HG03442 (cell line): ENCODE measurements around the gene BBOF1.
"Not testable (repeated sequence)": the region's sequence is repeated elsewhere in the genome, so short reads cannot be mapped to it uniquely, and the experiment has no call there.

Experiments
- ATAC-seq: cut with Tn5 transposase; IDR thresholded peaks from one replicate; pipeline ENCODE4 v1.9.1; 2021; ENCODE audit warnings: mild to moderate bottlenecking, moderate library complexity; ENCODE audit not compliant: unreplicated experiment

Gene BBOF1, protein sequence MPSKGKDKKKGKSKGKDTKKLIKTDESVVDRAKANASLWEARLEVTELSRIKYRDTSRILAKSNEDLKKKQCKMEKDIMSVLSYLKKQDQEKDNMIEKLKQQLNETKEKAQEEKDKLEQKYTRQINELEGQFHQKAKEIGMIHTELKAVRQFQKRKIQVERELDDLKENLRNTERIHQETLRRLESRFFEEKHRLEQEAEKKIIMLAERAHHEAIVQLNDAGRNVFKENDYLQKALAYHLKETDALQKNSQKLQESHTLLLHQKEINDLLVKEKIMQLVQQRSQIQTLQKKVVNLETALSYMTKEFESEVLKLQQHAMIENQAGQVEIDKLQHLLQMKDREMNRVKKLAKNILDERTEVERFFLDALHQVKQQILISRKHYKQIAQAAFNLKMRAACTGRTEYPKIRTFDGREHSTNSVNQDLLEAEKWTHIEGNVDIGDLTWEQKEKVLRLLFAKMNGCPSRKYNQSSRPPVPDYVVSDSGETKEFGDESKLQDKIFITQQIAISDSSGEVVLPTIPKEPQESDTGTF

DNA sequence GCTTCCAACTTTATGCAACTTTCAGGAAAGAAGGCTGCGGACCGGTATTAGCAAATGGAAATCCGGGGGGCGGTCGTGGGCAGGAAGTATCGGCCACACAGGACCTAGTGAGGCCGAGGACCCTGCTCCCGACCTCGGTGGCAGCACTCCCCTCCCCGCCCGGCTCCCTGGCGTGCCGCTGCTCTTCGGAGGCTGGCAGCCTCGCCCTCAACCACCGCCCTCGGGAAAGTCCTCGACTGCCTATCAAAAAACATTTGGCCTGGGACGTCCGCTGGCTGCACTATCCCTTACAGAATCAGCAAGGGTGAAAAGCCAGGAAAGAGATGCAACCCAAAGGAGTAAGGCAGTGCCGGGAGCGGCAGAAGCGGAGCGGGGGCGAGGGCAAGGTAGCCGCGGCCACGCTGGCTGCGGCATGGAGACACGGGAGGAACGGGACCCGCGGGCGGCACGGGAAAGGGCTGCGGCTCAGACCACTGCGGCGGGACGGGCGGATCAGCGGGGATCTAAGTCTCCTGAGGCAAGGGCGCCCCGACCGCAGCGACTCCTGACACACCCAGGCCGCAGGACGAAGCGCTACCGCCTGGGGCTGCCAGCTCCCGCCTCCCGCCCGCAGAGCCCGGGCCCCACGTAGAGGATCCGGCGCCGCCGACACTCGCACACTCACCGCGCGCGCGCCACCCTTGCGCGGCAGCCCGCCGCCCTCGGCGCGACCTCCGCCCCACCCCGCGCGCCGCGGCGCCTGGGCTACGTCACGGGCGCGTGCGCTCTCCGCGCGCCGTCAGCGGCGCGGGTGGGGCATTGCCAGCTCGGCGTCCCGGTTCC, at the start of gene BBOF1, which contains the start of gene ENTPD5:
TSS of gene BBOF1 (plus strand) at position 764 of the 822 bp plus-strand sequence. CDS start 130 bp downstream, outside the sequence.
TSS of gene ENTPD5 (minus strand) at position 703 of the 822 bp plus-strand sequence. CDS start 31,186 bp downstream, outside the sequence.
- ATAC-seq: peak; percentile 84

DNA sequence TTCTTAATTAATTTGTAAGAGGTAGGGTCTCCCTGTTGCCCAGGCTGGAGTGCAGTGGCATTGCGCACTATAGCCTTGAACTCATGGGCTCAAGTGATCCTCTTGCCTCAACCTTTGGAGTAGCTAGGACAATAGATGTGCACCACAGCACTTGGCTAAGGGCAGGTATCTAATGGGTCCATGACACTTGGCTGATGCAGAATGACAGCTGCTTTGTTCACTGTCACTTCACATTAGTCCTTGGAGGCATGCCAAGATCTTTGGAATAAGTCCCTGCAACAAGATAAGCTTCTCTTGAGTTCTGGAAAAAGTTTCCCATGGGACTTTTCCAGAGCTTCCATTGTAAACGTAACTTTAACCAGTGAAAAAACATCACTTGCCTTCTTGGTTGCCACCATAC, 45.7 kb upstream of the BBOF1 start:
- ATAC-seq: no peak

- ATAC-seq: no peak
These were observed 43.0 kb upstream of the BBOF1 start for GRCh38 chr14:73976125-73976524.

DNA sequence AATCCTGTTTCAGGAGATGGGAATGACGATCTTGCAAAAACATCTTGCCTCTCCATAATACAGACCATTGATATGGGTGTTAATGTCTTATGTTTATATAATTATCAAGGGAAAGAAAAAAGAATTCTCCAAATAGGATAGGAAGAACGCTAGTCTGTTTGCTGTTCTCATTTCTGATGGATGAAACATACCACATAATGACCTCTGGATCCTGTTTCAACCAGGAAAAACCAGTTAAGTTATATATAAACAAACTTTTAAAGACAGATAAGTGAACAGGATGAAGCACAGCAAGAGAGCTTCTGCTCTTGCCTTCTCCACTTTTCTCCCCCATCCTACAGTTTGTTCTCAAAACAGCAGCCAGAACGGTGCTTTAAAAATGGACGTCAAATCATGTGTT, 41.3 kb upstream of the BBOF1 start:
- ATAC-seq: no peak

- no peak for ATAC-seq
These were observed 31.1 kb upstream of the BBOF1 start for GRCh38 chr14:73988065-73988464.

DNA sequence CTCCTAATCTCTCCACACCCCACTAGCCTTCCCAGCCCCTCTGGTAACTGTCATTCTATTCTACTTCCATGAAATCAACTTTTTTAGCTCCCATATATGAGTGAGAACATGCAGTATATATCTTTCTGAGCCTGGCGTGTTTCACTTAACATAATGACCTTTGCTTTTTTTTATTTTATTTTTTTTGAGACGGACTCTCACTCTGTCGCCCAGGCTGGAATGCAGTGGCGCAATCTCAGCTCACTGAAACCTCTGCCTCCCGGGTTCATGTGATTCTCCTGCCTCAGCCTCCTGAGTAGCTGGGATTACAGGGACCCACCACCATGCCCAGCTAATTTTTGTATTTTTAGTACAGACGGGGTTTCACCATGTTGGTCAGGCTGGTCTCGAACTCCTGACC, 30.5 kb upstream of the BBOF1 start:
- ATAC-seq: not testable (repeated sequence)

DNA sequence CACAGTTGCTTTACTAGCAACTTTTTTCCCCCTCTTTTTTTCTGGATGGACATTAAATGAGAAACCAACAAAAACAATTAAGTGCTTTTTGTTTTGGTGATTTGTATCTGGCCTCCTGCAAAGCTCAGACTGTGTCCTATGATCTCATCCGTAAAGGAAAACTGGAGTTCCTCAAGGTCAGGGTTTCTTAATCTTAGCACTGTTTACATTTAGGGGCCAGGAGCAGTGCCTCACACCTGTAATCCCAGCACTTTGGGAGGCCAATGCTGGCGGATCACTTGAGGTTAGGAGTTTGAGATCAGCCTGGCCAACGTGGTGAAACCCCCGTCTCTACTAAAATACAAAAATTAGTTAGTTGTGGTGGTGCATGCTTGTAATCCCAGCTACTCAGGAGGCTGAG, 28.1 kb upstream of the BBOF1 start:
- ATAC-seq: no peak

GRCh38 chr14:73994926-73995325, 24.2 kb upstream of the BBOF1 start:
- not testable (repeated sequence) for ATAC-seq

DNA sequence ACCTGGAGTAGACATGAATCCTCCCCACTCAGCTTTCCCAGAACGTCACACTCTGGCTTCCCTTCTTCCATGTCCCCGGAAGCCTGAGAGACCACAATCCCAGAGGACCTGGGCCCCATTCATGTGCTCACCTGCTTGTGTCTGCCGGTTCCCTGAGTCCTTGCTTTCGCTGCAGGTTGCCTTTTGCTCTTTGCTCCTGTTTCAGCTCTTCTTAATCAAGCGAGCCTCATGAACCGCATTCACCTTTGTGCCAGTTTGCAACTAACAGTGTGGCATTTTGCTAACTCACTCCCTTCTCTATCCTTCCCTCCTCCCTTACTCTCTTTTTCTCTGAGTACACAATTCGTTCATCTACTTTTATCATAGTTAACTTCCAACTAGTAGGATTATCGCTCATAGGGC, 23.2 kb upstream of the BBOF1 start:
- no peak for ATAC-seq

- ATAC-seq: no peak
These were observed 22.4 kb upstream of the BBOF1 start for GRCh38 chr14:73996731-73997107.

GRCh38 chr14:73997108-73997943, 21.8 kb upstream of the BBOF1 start:
- no peak for ATAC-seq

- ATAC-seq: no peak
These were observed 21.2 kb upstream of the BBOF1 start for GRCh38 chr14:73997944-73998447.

DNA sequence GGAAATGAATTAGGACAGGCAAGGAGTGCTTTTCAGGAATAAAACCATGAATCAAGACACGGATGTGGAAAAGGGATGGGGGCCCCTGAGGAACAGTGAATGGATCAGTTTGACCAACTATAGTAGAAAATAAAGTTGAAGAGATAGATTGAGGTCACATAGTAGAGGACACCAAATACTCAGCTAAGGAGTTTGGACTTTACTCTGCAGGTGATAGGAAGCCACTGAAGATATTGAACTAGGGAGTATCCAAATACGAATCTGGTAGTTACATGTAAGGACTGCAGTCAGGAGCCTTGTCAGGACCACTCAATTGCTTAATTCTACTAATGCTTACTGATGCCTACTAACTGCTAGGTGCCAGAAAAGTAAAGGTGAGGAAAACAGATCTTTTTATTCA, 20.4 kb upstream of the BBOF1 start:
- ATAC-seq: no peak

DNA sequence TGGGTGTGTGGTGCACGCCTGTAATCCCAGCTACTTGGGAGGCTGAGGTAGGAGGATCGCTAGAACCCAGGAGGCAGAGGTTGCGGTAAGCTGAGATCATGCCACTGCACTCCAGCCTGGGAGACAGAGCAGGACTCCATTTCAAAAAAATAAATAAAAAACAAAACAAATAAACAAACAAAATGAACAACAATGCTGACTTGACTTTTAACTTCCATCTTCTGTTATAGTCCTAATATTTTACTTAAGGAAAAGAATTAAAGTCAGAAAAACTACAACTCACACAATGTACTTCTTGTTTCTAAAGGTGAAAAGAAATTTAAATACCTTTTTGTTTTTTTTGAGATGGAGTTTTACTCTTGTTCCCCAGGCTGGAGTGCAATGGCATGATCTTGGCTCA, 13.5 kb upstream of the BBOF1 start:
- ATAC-seq: not testable (repeated sequence)

- no peak for ATAC-seq
These were observed 10.2 kb upstream of the BBOF1 start for GRCh38 chr14:74008843-74009499.

- no peak for ATAC-seq
These were observed 4.8 kb upstream of the BBOF1 start for GRCh38 chr14:74014299-74014698.

DNA sequence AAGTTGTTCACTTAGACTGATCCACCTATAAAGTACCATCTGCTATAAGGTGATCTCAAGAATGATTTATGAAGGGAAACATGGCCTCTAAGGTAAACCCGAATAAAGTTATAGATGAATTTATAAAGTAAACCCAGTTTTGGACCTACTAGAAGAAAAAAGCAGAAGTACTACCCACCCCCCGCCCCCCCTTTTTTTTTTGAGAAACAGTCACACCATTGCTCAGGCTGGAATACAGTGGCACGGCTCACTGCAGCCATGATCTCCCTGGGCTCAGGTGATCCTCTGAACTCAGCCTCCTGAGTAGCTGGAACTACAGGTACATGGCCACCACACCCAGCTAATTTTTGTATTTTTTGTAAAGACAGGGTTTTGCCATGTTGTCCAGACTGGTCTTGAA, 4.0 kb upstream of the BBOF1 start:
- ATAC-seq: no peak

GRCh38 chr14:74015963-74016362, 3.2 kb upstream of the BBOF1 start:
- ATAC-seq: no peak

- ATAC-seq: no peak
These were observed 969 bp upstream of the BBOF1 start for GRCh38 chr14:74018174-74018585.
